HuH-7 (cell line): ENCODE data around the gene TDO2.
"Not testable (repeated sequence)": the region's sequence is repeated elsewhere in the genome, so short reads cannot be mapped to it uniquely, and the experiment has no call there.

Experiments
- DNase-seq: peaks from one replicate; pipeline ENCODE4 v3.0.0; 2011; ENCODE audit warnings: low spot score

Gene TDO2

DNA sequence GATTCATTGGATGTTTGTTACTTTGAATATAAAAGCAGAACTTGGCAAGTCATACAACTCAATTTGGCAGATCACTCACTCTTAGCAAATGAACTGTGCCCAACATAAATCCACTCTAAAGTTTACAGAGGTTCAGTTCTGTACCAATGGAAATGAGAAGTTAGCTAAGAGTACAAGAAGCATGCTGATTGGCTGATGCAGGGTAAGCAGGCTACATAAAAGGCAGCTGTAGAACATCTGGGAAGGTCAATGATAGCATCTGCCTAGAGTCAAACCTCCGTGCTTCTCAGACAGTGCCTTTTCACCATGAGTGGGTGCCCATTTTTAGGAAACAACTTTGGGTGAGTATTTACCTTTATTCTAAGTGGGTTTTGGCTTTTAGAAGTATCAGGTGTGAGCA is at the start of gene TDO2:
TDO2 (plus strand) TSS at position 244 of the 400 bp plus-strand sequence; CDS start at position 307, 63 bp downstream.
- no peak for DNase-seq

GRCh38 chr4:155854582-155855226 is 48.8 kb upstream of the TDO2 start:
- DNase-seq = no peak

DNA sequence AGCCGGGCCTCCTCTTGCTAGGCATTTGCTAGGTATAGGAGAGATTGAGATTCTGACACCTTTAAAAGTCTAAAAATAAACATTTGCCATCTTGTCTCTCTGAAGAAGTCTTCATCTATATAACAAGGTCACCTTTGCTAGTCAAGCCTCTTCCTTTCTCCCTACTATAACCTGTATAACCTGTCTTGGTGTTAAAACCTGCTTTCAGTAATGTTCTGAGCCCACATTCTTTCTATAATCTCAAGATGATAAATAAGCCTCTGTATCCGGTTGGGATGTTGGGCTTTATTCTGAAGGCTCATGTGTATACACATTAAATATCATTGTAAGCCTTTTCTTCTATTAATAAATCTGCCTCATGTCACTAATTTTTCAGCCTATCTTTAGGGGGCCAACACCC is 47.6 kb upstream of the TDO2 start:
- DNase-seq = no peak

- no peak for DNase-seq
Measured at GRCh38 chr4:155866177-155866576, 37.3 kb upstream of the TDO2 start, which contains the start of gene ASIC5. TSS of gene ASIC5 (minus strand) at chr4:155866277. CDS start at chr4:155866226, 51 bp downstream.

DNA sequence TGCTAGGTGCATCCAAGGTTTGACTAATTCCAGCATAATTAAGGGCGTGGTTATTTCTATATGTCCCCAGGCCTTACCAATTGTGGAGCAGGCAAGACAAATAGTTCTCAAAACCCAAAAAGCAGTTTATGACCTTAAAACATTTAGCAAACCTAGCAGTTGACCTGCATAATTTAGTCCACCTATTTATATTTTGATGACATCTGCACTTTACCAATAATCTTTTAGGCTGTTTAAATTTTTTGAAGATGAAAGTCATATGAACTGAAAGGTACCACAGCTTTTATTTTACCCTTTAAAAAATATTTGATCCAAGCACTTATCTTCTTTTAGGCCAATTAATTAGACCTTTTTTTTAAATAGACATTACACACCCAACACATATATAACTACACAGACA is 27.6 kb upstream of the TDO2 start:
- DNase-seq = no peak

DNA sequence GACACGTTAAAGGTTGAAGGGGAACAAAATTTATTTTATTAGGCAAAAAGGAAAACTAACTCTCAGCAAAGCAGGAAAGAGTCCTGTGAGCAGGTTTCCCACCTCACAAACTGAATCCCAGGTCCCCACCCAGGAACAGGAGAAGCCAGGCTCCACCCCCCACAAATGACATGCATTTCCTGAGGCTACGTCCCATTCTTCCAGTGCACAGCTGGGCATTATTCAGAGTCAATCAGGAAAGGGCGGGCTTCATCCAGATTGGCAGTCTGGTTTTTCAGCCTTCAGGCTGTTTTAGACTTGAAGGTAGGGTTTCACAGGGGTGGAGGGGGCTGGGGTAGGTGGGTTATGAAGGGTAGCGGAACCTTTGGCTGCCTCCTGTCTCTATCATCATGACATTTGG is 25.5 kb upstream of the TDO2 start:
- no peak for DNase-seq

GRCh38 chr4:155878611-155879010 is 24.9 kb upstream of the TDO2 start:
- no peak for DNase-seq

GRCh38 chr4:155879767-155880166 is 23.7 kb upstream of the TDO2 start:
- DNase-seq = no peak

- no peak for DNase-seq
Measured at GRCh38 chr4:155881555-155881954, 21.9 kb upstream of the TDO2 start.

- DNase-seq = no peak
Measured at GRCh38 chr4:155883895-155884294, 19.6 kb upstream of the TDO2 start.

GRCh38 chr4:155885666-155886065 is 17.8 kb upstream of the TDO2 start:
- no peak for DNase-seq

DNA sequence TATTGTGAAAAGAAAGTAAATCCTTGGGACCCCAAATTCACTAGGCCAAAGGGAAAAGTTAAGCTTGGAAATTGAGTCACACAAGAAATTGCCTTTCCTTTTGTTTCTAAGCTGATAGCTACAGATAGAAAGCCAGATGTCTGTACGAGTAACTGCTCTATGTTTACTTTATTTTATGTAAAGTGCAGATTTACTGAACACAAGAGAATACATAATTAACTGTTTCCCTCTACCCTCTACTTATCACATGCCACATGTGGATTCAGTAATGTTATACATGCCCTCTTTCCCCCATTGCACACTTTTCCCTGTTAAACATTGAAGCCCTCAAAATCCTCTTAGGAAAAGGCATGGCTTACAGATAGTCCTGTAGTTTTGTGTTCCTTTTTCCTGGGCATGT is 16.5 kb upstream of the TDO2 start:
- no peak for DNase-seq

GRCh38 chr4:155887847-155888570 is 15.5 kb upstream of the TDO2 start:
- DNase-seq = no peak

DNA sequence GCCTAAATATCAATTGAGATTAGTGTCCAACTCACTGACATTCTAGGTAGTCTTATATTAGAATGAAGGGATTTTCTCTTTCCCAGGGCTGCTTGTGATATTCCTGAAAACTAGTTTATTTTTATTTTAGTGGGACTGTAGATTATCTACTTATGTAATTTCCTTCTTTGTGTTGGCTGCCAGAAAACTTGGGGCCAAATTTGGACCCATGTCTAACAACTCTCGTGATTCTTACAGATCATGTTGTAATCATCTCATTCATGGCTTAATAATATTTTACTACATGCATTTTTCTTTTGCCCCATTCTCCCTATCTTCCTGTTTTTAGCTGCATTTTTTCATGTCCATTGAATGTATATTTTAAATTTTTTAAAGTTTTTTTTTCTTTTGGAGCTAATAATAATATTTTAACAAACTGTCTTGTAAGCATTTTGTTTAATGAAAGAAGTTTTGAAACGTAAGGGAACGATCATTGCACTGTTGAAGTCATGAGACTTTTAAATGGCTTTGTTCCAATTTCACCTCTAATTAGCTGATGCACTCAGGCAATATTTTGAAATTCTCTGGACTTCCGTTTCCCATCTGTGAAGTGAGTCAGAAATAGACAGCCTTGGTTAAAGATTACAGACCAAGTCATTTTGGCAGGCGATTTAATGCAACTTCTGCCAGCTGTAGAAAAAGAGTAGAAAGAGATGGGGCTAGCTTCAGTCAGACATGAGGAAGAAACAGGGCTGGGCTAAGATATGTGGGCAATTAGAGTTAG is 14.3 kb upstream of the TDO2 start:
- DNase-seq = no peak

GRCh38 chr4:155889946-155890345 is 13.6 kb upstream of the TDO2 start:
- no peak for DNase-seq

- DNase-seq = no peak
Measured at GRCh38 chr4:155891058-155891457, 12.4 kb upstream of the TDO2 start.

- not testable (repeated sequence) for DNase-seq
Measured at GRCh38 chr4:155898371-155898770, 5.1 kb upstream of the TDO2 start.

- DNase-seq = no peak
Measured at GRCh38 chr4:155899891-155900290, 3.6 kb upstream of the TDO2 start.

DNA sequence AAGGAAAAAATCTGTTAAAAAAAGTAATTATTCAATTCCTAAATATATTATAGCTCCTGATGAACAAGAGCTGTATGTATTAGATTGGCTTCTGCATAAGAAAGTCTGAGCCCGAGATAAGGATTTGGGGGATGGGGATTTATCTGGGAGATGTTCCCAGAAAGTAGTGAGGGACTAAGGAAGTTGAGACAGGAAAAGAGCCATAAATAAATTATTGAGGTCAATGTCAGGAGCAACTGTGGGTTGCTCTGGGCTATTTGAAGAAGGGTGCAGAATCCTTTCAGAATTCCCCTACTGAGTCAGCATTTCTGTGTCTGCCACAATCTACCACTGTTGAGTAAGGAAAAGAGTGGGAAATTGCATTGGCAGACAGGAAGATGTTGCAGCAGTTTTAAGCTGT is 3.1 kb upstream of the TDO2 start:
- no peak for DNase-seq

GRCh38 chr4:155901013-155901412 is 2.5 kb upstream of the TDO2 start:
- no peak for DNase-seq

DNA sequence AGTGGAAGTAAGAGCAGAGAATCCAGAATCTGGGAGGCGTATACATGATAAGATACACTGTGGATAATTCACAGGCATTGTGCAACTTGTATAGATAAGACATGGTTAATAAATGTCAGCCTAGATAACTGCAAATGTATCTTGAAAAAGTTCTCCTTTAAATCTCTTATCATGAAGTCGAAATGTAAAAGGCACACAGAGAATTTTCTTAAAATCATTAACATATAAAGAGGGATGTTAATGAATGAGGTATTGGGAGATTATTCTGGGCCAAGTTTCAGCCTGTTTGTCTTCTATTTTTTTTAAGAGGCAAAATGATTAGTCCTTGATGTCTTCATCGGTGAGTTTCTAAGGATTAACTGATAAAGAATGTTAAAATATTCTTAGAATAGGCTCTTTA is 835 bp downstream of the TDO2 start:
- no peak for DNase-seq

- DNase-seq = peak; percentile 25
Measured at GRCh38 chr4:155906554-155907247, 3.2 kb downstream of the TDO2 start.
